Measurements from ENCODE around the gene FAAH. TPM values are rescaled to one million over a fixed set of nuclear protein-coding genes. Genes with fewer than 3 reads are reported as not detected.
"Not testable (repeated sequence)": the region's sequence is repeated elsewhere in the genome, so short reads cannot be mapped to it uniquely, and the experiment has no call there.

Gene FAAH
- total RNA-seq, 1 experiment from 2014 or later: 38.6 TPM

- no peak for ATAC-seq
These were observed 48.8 kb upstream of the FAAH start for GRCh38 chr1:46345281-46345680.

GRCh38 chr1:46352363-46352762 lies 41.8 kb upstream of the FAAH start:
- H3K27ac Mint-ChIP-seq: no peak overlapping the region
- POLR2A ChIA-PET: no interaction called here
- DNase-seq (ENCODE audit: low spot score): no peak
- ATAC-seq: no peak
- H3K36me3 Mint-ChIP-seq: peaks cover 61% of the 10 kb centered on the region
- H3K4me3 Mint-ChIP-seq: no peak overlapping the region
- no peaks in the 10 kb centered on the region for H3K27me3 Mint-ChIP-seq (ENCODE audit: low read depth)
- TF ChIP-seq ZBTB43 (CRISPR knock-in tag; IDR thresholded peaks at IDR 0.05) (no peak), ATF2 (CRISPR knock-in tag; IDR thresholded peaks at IDR 0.05; ENCODE audit: borderline replicate concordance, low read depth) (no peak), GABPB1 (CRISPR knock-in tag; IDR thresholded peaks at IDR 0.05) (no peak), NFE2L1 (CRISPR knock-in tag; IDR thresholded peaks at IDR 0.05) (no peak), RORB (CRISPR knock-in tag; IDR thresholded peaks at IDR 0.05) (no peak), PRRX2 (CRISPR knock-in tag; IDR thresholded peaks at IDR 0.05) (no peak), ATF1 (CRISPR knock-in tag; IDR thresholded peaks at IDR 0.05) (no peak), IRF1 (CRISPR knock-in tag; IDR thresholded peaks at IDR 0.05) (no peak), ZNF671 (CRISPR knock-in tag; IDR thresholded peaks at IDR 0.05) (no peak), ZNF396 (CRISPR knock-in tag; IDR thresholded peaks at IDR 0.05; ENCODE audit: borderline replicate concordance) (no peak), E2F5 (CRISPR knock-in tag; IDR thresholded peaks at IDR 0.05) (no peak), FOXJ3 (CRISPR knock-in tag; IDR thresholded peaks at IDR 0.05; ENCODE audit: borderline replicate concordance) (no peak), NFATC4 (CRISPR knock-in tag; IDR thresholded peaks at IDR 0.05) (no peak)
- CTCF ChIA-PET: no interaction called here
- H3K9me3 Mint-ChIP-seq: no peaks in the 10 kb centered on the region
- no peaks in the 10 kb centered on the region for H3K4me1 Mint-ChIP-seq

More at GRCh38 chr1:46345281-46345680, 48.8 kb upstream of the FAAH start:
- DNase-seq (ENCODE audit: low spot score): no peak
- Mint-ChIP-seq H3K9me3 (no peaks in the 10 kb centered on the region), H3K27ac (0 out of 2 replicates have a peak overlapping the region, but pooled peaks have one; percentile 32), H3K4me1 (peaks cover 12% of the 10 kb centered on the region), H3K27me3 (ENCODE audit: low read depth) (no peaks in the 10 kb centered on the region), H3K36me3 (peaks cover 47% of the 10 kb centered on the region), H3K4me3 (no peak overlapping the region)
- CTCF ChIA-PET: interaction anchor here (0.6 to 3.9 kb wide), 2 partner anchors 12 to 61 kb away, joined by 5 to 66 read pairs; no protein-coding TSS in a partner anchor
- no peak for TF ChIP-seq NFYB (CRISPR knock-in tag; conservative IDR thresholded peaks at IDR 0.05; ENCODE audit: low read depth)
- TF ChIP-seq ZNF232 (CRISPR knock-in tag; IDR thresholded peaks at IDR 0.05): no peak
- no peak for TF ChIP-seq SMAD3 (CRISPR knock-in tag; IDR thresholded peaks at IDR 0.05; ENCODE audit: borderline replicate concordance)
- no peak for TF ChIP-seq CBFB (CRISPR knock-in tag; IDR thresholded peaks at IDR 0.05; ENCODE audit: low read depth)
- no peak for TF ChIP-seq ESRRA (CRISPR knock-in tag; IDR thresholded peaks at IDR 0.05; ENCODE audit: borderline replicate concordance)
- no peak for TF ChIP-seq ZNF671 (CRISPR knock-in tag; IDR thresholded peaks at IDR 0.05)
- no peak for TF ChIP-seq HMGXB4 (CRISPR knock-in tag; IDR thresholded peaks at IDR 0.05)
- POLR2A ChIA-PET: interaction anchor here (0.6 kb wide), 1 partner anchor 61 kb away, joined by 4 read pairs; no protein-coding TSS in a partner anchor

- ATAC-seq, H3K9me3 Mint-ChIP-seq, POLR2A ChIA-PET: not testable (repeated sequence)
These were observed 38.2 kb upstream of the FAAH start for GRCh38 chr1:46355920-46356319.

More at GRCh38 chr1:46355920-46356319, 38.2 kb upstream of the FAAH start:
- H3K27me3 Mint-ChIP-seq (ENCODE audit: low read depth); H3K4me3 Mint-ChIP-seq; CTCF ChIA-PET; H3K4me1 Mint-ChIP-seq; H3K27ac Mint-ChIP-seq; DNase-seq (ENCODE audit: low spot score): not testable (repeated sequence)
- peaks cover 48% of the 10 kb centered on the region for H3K36me3 Mint-ChIP-seq

All from WTC11 (cell line).